GM19324 (cell line): ENCODE results near the gene LRTM2.

Experiments used
- ATAC-seq: cut with Tn5 transposase; IDR thresholded peaks from one replicate; pipeline ENCODE4 v1.9.1; 2021; ENCODE audit warnings: mild to moderate bottlenecking, moderate library complexity; ENCODE audit not compliant: unreplicated experiment, low FRiP score

The LRTM2 gene

DNA sequence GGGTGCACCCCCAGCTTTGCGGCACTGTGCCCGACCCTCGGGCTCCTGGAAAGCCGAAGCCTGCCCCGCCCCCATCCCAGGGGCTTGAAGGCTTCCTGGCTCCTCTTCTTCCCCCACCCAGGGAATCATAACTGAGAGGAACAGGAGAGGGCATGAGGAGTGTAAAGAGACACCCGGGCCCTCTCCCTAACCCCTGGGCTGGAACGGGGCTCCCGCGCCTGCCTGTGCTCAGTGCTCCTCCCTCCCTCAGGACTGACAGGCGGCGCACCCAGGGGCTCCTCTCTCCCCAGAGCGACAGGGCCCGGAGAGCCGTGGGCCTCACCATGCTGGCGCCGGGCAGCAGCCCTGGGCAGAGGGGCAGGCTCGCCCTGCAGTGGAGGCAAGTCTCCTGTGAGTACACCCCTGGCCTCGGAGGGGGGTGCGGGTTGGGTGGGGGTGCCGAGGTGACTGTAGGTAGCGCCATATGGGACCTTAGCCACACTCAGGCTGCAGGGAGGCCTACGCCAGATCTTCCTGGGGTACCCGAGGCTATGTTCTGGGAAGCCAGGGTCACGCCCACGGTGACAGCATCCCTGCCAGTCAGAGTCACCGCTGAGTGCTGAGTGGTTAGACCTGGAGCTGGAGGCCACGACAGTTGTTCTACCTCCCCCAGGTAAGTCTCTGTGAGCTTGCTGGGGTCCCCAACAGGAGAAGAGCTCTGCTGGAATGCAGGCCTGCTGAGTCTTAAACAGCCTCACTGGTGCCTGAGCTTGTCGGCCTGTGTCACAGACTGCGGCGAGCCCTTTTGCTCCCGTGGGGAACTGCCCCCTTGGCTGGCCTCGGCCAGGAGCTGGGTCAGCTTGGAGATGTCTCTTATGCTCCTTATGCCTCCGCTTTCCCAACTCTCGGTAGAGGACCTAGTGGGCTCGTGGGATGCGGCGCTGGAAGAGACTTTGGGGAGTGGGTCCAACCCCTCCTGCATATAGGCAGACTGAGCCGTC is 7.8 kb downstream of the LRTM2 start:
- ATAC-seq = no peak

DNA sequence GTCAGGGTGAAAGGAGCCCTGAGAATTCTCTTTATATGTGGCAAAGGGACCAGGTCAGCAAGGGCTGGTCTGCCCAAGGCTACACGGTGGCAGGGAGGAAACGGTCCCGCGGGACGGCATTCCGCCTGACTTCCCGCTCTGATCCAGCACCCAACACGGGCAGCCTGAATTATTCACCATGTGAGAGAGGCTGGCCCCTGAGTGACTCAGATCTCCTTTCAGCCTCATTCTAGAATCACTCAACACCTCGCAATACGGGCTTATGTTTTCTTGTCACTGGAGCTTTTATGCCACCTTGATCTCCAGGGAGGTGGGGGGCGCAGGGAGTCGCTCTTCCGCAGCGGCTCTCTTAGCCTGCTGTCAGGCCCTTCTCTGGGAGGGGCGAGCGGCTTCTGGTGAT is 8.5 kb downstream of the LRTM2 start:
- no peak for ATAC-seq

DNA sequence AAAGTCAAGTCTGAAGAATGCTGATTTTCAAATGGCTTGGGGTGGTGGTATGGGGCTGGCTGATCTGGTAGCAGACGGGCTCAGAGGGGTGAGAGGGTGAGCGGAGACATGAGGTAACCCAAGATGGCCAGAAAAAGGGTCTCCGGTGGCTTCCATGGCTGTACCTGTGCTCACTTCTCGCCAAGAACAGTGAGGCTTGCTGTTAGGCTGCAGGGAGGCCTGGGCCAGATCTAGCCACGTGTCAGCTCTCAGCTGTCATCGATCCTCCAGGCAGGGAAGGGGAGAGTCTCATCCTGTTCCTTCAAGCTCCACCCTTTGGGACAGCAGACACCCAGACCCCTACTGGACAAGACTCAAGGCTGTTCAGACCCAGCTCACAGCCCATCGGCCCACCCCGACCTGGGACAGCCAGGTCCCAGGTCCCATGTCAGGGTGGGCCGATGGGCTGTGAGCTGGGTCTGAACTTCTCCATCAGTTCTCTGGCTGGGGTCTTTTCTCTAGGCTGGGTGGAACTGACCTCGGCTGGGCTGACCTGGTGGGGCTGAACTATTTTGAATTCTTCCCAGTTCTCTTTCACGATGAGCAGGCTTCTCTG is 9.0 kb downstream of the LRTM2 start:
- ATAC-seq = no peak

DNA sequence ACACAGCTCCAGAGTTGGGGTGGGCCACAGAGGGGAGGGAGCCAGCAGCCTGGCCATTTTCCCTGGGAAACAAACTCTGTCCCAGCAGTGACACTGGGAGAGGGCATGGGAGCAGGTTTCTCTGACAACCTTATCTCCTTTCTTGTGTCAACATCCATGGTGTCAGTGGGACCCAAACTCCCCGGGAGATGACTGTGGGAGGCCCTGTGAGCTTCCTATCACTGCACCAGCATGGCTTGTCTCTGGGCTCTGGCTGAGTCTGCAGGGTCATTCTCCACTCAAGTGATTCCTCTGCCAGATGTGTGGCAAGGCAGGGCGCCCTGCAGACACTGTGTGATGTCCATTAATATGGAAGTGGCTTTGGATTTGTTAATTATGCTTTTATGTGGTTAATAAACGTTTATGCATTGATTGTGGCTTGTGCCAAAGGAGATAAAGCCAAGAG is 10.1 kb downstream of the LRTM2 start:
- no peak for ATAC-seq

DNA sequence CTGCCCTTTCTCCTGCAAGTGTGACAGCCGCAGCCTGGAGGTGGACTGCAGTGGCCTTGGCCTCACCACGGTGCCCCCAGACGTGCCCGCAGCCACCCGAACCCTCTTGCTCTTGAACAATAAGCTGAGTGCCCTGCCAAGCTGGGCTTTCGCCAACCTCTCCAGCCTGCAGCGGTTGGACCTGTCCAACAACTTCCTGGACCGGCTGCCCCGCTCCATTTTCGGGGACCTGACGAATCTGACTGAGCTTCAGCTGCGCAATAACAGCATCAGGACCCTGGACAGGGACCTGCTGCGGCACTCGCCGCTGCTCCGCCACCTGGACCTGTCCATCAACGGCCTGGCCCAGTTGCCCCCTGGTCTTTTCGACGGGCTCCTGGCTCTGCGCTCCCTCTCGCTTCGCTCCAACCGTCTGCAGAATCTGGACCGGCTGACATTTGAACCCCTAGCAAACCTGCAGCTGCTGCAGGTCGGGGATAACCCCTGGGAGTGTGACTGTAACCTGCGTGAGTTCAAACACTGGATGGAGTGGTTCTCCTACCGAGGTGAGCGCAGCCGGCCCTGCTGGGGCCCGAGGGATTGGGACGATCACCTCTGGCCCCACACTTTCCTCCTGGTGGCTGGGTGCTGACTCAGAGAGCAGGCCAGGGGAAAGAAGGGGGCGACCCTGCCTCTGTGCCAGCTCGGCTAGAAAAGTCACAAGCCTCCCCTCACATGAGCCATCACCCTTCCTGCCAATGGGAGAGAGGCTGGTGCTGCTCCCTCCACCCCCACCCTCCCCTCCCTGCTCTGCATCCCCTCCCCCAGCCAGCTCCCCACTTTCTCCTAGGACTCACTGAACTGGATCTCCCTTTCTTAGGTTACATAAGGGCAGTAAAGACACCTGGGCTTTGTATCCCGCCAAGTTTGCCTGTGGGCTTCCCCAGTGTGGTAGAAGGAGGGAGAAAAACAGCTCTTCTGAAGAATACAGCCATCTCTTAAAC is 10.9 kb downstream of the LRTM2 start:
- no peak for ATAC-seq

DNA sequence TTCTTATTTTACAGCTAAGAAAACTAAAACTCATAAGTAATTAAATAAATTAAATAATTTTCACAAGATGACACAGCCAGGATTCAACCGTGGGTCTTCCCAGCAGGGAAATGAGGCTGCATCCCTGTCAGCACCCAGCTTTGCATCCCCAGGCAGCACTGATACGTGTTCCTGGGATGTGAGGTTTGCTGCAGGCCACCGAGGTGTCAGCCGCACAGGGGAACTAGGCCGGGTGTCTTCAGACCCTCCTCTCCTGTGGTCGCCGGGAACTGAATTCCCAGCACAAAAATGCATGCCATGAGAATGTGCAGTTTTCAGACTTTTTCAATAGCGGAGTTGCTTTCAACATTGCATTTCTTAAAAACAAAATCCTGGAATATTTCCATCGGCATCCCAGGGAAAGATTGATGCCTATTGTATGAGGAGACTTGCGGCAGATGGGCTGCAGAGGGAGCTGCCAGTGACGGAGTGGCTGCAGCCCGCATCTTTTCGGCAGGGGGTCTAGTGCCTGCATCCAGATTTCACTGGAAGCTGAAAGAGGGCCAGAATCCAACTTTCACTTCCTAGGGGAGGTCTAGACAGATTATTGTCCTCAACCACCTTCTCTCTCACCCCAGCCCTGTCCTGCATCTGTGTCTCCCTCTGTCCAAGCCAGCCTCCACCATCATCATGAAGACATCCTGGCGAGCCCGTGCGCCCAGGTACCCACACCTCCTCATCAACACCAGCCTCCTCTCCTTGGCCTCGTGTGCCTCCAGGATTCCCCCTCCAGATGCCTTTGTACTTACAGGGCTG is 12.6 kb downstream of the LRTM2 start:
- no peak for ATAC-seq

DNA sequence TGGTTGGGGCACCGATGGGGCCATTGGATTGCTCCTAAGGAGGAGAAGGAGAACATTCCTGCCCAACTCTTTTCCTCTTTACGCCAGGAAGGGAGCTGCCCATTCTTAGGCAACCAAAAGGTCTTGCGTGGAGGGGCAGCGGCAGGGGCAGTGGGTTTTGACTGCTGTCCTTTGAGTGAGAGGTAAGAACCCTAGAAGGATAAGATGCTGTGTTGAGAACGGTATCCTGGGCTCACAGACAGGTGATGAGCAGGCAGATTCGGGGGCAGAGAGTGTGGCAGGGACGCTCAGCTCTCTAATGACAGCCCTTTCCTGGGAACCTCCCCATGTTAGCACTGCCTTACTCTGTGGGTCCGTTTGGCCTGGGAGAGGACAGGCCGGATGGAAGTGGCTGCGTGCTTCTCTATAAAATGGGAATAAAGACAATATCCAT is 13.2 kb downstream of the LRTM2 start:
- ATAC-seq = no peak

DNA sequence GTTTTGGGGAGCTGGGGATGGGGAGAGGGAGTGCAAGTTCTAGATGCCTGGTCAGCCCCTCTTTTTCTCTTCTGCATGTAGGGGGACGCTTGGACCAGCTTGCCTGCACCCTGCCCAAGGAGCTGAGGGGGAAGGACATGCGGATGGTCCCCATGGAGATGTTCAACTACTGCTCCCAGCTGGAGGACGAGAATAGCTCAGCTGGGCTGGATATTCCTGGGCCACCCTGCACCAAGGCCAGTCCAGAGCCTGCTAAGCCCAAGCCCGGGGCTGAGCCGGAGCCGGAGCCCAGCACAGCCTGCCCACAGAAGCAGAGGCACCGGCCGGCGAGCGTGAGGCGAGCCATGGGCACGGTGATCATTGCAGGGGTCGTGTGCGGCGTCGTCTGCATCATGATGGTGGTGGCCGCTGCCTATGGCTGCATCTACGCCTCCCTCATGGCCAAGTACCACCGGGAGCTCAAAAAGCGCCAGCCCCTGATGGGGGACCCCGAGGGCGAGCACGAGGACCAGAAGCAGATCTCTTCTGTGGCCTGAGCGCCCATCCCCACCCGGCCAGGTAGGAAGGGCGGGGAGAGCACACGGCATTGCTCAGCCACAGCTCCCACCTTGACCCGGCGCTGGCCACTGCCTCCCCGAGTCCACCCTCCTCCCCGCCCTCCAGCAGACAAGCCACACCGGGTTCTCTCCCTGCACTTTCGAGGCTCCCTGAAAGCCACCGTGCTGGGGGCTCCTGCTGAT is 14.0 kb downstream of the LRTM2 start:
- no peak for ATAC-seq

DNA sequence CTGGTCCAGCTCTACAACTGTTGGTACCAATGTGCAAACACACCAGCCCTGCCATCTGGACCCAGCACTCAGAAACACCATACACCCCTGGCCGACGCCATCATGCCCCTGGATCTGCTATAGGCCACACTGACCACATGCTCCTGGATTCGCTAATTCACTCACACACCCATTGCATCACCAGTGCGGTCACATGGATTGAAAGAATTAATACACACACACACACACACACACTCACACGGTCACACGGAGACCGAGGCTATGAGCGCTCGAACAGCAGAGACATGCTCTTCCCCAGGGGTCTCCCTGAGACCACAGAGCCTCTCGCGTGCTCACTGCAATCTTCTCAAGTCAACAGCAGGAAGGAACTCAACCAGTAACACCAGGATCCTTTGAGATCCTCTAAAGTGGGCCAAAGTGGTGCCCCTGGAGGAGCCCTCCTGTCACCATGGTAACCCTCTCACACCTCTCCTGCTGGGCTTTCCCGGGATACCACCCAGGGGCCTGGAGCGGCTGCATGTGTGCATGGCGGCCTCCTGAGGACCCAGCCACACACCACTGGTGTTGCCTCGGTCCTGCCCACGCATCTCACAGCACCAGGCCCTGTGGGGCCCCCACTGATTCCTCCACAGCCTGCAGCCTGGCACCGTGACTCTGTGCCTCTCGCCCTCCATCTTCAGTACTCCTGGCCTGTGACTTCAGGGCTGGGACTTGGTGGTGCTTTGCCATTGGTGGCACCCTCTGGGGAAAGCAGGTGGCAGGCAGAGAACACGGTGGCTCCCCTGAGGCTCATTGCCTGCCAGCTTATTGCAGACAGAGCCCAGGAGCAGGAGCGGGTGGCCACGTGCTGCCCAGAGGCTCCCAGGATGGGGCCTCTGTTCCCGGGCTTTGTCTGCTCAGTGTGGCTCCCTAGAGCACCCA is 15.1 kb downstream of the LRTM2 start:
- ATAC-seq = no peak

DNA sequence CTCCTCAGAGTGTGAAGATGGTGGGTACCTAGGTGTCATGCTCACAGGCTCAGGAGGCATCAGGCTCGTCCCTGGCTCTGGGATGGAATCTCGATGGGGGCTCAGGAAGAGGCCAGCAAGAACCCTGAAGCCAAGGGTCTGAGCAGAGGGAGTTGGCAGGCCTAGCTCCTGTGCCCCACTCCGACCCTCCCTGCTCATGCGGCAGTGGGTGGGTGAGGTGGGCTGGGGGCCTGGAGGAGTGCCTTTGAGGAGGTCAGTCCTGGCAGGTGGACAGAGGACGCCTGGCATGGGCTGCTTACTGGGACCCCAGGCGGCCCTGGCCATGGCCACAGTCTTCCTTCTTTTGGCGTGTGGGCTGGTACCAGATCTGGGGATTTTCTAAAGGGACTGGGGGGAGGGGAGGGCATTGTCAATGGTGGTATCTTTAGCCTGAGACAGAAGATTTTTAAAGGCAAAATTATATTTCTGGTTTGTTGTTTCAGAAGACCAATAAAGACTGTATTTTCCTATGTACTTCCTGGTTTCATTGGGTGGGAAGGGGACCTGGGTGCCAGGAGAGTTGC is 16.0 kb downstream of the LRTM2 start:
- ATAC-seq = no peak

DNA sequence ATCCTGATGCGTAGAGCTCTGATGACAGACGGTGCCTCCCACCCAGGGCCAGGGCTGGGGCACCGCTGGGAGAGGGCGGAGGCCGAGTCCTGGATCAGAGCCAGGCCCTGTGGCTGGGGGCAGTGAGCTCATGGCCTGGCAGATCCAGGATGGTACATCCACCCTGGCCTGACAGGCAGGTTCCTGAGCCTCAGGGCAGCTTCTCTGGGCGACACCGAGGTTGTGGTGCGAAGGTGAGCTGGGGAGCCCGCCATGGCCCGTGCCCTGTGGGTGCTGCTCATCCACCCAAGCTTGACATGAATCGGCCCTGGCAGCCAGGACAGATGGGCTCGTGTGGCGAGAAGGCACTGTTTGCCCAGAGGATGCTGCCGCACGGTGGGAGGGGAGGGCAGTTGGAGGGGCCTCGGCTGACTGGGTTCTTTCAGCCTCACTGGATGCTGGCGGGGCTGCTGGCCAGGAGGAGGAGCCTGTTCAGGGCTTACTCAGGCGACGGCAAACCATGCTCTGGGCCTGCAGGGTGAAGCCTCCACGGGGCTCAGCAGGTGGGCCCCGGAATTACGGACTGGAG is 16.6 kb downstream of the LRTM2 start:
- ATAC-seq = no peak

DNA sequence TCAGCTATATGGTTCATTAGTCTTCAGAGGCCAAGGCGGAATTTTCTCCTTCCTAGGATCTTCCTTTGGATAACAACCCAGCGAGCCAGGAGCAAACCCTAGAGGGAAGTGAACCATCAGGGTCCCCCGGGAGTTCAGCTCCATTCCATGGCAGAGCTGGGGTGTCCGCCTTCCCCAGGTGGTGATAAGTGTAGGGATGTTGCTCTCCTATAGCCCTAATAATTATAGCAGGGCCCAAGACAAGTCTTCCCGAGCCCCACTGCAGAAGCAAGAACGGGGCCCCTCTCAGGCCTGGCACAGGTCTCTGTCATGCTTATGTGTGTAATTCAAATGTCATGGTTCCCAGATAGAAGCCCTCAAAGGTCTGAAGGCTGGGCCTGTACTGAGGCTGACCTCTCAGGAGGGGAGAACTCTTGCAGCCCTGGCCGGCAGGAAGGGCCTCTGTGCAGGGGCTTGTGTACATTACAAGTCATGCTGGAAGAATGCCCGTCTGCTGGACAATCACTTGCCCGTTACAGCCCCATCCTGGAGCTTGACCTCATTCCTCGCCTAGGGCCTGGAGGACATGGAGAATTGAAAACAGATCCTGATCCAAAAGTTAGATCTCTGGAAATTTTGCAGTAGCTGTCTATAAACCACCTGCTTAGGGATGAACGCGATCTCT is 17.3 kb downstream of the LRTM2 start:
- no peak for ATAC-seq

DNA sequence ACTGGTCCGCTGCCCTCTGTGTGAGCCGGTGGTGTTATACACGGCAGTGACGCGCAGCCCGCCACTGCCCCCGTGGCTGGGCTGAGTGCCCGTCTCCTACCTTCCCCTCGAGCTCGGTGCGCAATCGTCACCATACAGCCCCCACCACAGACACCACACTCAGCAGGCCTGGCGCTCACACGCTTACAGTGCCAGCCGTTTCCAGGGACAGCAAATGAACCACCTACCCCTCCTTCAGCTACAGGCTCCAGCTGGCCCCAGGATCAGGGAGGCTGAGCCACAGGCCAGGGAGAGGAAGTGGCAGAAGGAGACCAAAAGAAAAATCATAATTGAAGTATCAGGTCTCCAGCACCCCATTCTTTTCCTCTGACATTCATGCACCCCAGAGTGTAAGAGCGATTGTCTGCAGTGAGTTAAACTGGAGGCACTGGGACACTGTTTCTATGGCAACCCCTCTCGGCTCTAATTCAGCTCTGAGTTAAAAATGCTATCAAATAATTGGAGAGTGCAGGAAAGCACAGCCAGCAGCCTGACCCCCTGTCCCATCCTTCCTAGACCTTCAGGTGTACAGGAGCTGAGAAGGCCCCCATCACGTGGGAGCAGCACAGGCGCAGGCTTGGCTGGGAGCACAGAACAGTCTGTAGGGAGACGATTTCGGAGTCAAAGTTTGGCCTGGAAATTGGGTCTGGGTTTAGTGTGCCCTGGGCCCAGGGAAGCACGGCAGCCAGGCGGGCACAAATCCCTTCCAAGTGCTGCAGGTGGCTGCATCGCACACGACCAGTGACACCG is 18.0 kb downstream of the LRTM2 start:
- ATAC-seq = no peak

DNA sequence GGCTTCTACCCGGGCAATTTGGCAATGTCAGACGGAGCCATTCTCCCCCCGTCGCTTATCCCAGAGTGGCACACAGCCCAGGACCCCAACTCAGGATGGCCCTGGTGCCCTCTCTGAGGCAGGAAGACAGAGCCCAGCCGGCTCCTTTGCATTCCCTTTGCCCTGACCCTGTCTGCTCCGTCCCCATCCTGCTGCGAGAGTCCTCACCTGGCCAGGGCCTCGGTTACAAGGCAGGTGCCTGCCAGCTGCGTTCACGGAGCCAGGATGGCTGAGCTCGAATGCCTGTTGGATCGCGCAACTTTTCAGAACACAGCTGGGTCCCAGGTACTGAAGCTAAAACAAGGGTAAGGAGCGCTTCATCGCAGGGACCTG is 18.6 kb downstream of the LRTM2 start:
- ATAC-seq = no peak

DNA sequence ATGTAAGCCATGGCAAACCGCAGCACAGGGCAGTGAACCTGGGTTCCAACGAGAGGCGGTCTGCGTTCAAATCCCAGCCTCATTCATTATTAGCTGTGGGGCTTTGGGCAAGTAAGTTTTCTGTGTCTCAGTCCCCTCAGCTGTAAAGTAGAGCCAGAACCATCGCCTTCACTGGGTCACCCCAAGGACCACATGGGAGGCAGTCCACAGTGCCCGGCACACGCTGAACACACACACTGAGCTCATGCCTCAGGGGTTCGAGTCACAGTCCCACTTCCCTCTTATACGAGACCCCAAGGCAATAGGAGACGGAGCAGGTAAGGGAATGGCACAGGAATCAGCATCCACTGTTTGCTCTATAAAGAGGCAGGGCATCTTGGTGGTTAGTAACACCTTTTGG is 19.1 kb downstream of the LRTM2 start:
- no peak for ATAC-seq
